ENCODE measurements around the gene VAV2. TPM values are rescaled to one million over a fixed set of nuclear protein-coding genes. Genes with fewer than 3 reads are reported as not detected.

VAV2 gene
- total RNA-seq, 1 experiment from 2014 or later: 24.7 TPM

GRCh38 chr9:133916159-133916541 is 76.0 kb downstream of the VAV2 start:
- Histone ChIP-seq H3K4me1 (ENCODE audit: control insufficient read depth, insufficient read depth, low read length) (no peaks in the 10 kb centered on the region), H3K27me3 (ENCODE audit: control insufficient read depth, insufficient read depth, low read length) (no peaks in the 10 kb centered on the region), H3K27ac (ENCODE audit: low read length) (no peak overlapping the region), H3K4me3 (ENCODE audit: low read depth in 2 of 2, low read length in 2 of 2) (no peak overlapping the region), H3K36me3 (ENCODE audit: control insufficient read depth, insufficient read depth, low read length) (no peaks in the 10 kb centered on the region), H3K9me3 (ENCODE audit: control insufficient read depth, insufficient read depth, low read depth, low read length) (no peaks in the 10 kb centered on the region)
- BruUV-seq (replicated peaks): no TSS peak
- TF ChIP-seq SIN3A (IDR thresholded peaks at IDR 0.05; ENCODE audit: borderline replicate concordance, insufficient read depth, low read depth, low read length) (no peak), REST (IDR thresholded peaks at IDR 0.05; ENCODE audit: insufficient read depth in 1 of 2, low read depth in 2 of 2, low read length in 1 of 2) (no peak), CTCF (IDR thresholded peaks at IDR 0.05) (no peak), TCF7L2 (IDR thresholded peaks at IDR 0.05; ENCODE audit: low read depth, low read length) (no peak), POLR2AphosphoS5 (IDR thresholded peaks at IDR 0.05; ENCODE audit: low read depth, low read length) (no peak)
- in situ Hi-C loops (cut with HindIII; ENCODE audit: low pct_unique_long_range_greater_than_20kb, low sequenced_read_pairs): no loop called here
- DNase-seq (ENCODE audit: low read depth, low spot score): no peak
- intact Hi-C loops (cut with micrococcal nuclease; ENCODE audit: unreplicated experiment): no loop called here
- CTCF ChIA-PET: no interaction called here
- POLR2A ChIA-PET: no interaction called here
- no peak for ATAC-seq

GRCh38 chr9:133915534-133916158 is 76.5 kb downstream of the VAV2 start:
- Histone ChIP-seq H3K27ac (ENCODE audit: low read length) (no peak overlapping the region), H3K27me3 (ENCODE audit: control insufficient read depth, insufficient read depth, low read length) (no peaks in the 10 kb centered on the region), H3K9me3 (ENCODE audit: control insufficient read depth, insufficient read depth, low read depth, low read length) (no peaks in the 10 kb centered on the region), H3K4me1 (ENCODE audit: control insufficient read depth, insufficient read depth, low read length) (no peaks in the 10 kb centered on the region), H3K36me3 (ENCODE audit: control insufficient read depth, insufficient read depth, low read length) (no peaks in the 10 kb centered on the region), H3K4me3 (ENCODE audit: low read depth in 2 of 2, low read length in 2 of 2) (no peak overlapping the region)
- ATAC-seq: no peak
- CTCF ChIA-PET: no interaction called here
- POLR2A ChIA-PET: no interaction called here
- intact Hi-C loops (cut with micrococcal nuclease; ENCODE audit: unreplicated experiment) (no loop called here), in situ Hi-C loops (cut with HindIII; ENCODE audit: low pct_unique_long_range_greater_than_20kb, low sequenced_read_pairs) (no loop called here)
- no peak for TF ChIP-seq POLR2AphosphoS5 (IDR thresholded peaks at IDR 0.05; ENCODE audit: low read depth, low read length)
- no peak for TF ChIP-seq SIN3A (IDR thresholded peaks at IDR 0.05; ENCODE audit: borderline replicate concordance, insufficient read depth, low read depth, low read length)
- DNase-seq (ENCODE audit: low read depth, low spot score): no peak
- BruUV-seq (replicated peaks): no TSS peak
